Fibroblast of the conjunctiva (primary cell): Measurements from ENCODE around the gene GPR3.
A peak's percentile ranks its signal among the peaks of the same experiment; 100 is the strongest.

Experiments used
- DNase-seq: peaks from one replicate; pipeline ENCODE4 v3.0.0-alpha.2; 2010; ENCODE audit warnings: low read depth

GPR3 gene

GRCh38 chr1:27358928-27359313 lies 33.5 kb upstream of the GPR3 start:
- DNase-seq = no peak

GRCh38 chr1:27359822-27360158 lies 32.6 kb upstream of the GPR3 start:
- DNase-seq = no peak

GRCh38 chr1:27360159-27361043 lies 32.0 kb upstream of the GPR3 start:
- DNase-seq = no peak

GRCh38 chr1:27361044-27361402 lies 31.4 kb upstream of the GPR3 start:
- DNase-seq = no peak

- no peak for DNase-seq
These were observed 30.9 kb upstream of the GPR3 start for GRCh38 chr1:27361553-27361952.

- no peak for DNase-seq
These were observed 28.4 kb upstream of the GPR3 start for GRCh38 chr1:27363766-27364695.

- DNase-seq = no peak
These were observed 27.6 kb upstream of the GPR3 start for GRCh38 chr1:27364696-27365371.

- peak; percentile 77 for DNase-seq
These were observed 26.9 kb upstream of the GPR3 start for GRCh38 chr1:27365372-27366112.

GRCh38 chr1:27366113-27366410 lies 26.4 kb upstream of the GPR3 start:
- DNase-seq = peak; percentile 47

GRCh38 chr1:27366411-27367159 lies 25.8 kb upstream of the GPR3 start, which contains the start of gene MAP3K6:
MAP3K6 (minus strand) TSS chr1:27366961; CDS start chr1:27366597, 364 bp downstream.
- DNase-seq = peak; percentile 71

- no peak for DNase-seq
These were observed 25.2 kb upstream of the GPR3 start for GRCh38 chr1:27367160-27367650.

GRCh38 chr1:27368869-27369582 lies 23.4 kb upstream of the GPR3 start:
- DNase-seq = no peak

GRCh38 chr1:27372022-27372807 lies 20.2 kb upstream of the GPR3 start:
- no peak for DNase-seq

GRCh38 chr1:27372808-27373690 lies 19.4 kb upstream of the GPR3 start:
- DNase-seq = no peak

- no peak for DNase-seq
These were observed 17.9 kb upstream of the GPR3 start, which contains the start of gene FCN3 for GRCh38 chr1:27374362-27375086. FCN3 (minus strand) TSS chr1:27374824; CDS start chr1:27374818, 6 bp downstream.

GRCh38 chr1:27377760-27378495 lies 14.5 kb upstream of the GPR3 start:
- DNase-seq = no peak

GRCh38 chr1:27379564-27380122 lies 12.8 kb upstream of the GPR3 start:
- DNase-seq = no peak
